NCI-H1092 treated with DMSO at 0.1 percent for 48 hours (cell line): Measurements from ENCODE around the gene PIP4K2A.
A peak's percentile ranks its signal among the peaks of the same experiment; 100 is the strongest.
"Not testable (repeated sequence)": the region's sequence is repeated elsewhere in the genome, so short reads cannot be mapped to it uniquely, and the experiment has no call there.

Experiments
- DNase-seq: peaks from one replicate; lab custom pipeline; 2025; lab: John Stamatoyannopoulos, UW

PIP4K2A gene

DNA sequence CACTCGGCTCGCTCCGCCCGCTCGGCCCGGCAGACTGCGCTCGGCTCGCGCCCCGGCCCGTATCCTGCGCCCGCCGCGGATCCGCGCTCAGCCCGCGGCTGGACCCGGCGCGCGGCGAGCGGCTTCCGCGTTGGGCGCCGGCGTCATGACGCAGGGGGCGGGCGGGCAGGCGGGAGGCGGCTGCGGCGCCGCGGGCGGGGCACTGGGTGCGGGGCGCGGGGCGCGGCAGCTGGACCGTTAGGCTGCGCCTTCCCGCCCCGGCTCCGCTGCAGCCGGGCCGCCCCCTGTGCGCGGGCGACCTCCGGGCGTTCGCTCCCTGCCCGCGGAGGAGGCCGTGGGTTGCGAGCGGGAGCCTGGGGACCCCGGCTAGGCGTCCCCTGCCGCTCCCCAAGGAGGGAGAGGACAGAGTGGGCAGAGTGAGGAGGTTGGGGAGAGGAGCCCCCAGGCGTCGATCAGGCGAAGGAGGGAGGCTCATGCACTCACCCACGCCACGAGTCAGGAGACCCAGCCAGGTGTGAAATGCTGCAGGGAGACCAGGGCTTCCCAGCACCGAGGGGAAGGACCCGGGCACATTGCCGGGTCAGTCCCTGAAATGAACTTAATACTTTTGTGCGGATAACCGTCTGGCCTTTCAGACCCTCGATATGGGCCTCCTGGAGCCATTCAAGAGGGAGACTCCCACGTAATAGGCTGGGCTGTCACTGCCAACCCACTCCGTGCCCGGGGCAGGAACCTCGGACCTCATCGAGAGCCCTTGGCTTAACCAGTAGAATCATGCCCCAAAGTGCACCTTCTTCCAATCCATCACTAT, at the start of gene PIP4K2A:
Gene PIP4K2A (minus strand): TSS at position 100 of the 811 bp plus-strand sequence. CDS start 252 bp downstream, outside the sequence.
- peak; percentile 17 for DNase-seq

DNA sequence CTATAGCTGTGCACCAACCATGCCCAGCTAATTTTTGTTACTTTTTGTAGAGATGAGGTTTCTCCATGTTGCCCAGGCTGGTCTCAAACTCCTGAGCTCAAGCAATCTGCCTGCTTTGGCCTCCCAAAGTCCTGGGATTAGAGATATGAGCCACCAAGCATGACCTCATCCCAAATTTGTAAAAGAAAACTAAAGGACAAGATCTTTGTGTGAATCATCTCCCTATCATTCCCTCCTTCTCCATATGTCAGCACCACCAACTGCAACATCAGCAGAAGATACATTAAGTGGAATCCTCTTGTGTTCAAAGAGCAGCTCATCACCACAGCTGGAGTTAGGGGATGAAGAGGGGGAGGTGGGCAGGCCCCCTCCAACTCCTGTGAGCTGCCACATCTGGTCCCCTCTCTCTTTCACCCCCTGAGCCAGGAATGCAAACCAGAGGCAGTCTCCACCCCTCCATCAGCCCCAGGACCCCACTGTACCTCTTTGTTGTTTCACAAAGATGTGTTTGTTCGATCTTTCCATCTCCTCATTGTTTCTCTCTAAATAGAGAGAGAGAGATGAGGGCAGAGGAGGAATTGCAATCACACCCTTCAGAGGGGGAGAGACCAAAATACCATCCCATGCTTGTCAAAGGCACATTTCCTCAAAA, 47.3 kb upstream of the PIP4K2A start:
- DNase-seq: no peak

DNA sequence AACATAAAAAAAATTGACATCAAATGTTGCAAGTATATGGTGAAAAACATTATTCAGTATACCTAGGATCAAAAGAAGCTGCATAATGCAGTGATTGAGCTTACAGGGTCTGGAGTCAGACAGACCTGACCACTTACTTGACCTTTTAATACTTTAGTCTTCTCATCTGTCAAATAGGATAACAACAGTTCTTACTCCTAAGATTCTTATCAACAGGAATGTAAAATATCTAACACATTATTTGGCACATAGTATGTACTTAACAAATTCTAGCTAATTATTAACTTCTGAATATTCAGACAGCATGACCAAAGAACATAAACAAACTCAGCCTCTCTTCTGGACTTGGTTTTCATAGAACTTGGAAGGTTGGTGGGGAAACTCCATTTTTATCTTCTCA, 45.6 kb upstream of the PIP4K2A start:
- no peak for DNase-seq

DNA sequence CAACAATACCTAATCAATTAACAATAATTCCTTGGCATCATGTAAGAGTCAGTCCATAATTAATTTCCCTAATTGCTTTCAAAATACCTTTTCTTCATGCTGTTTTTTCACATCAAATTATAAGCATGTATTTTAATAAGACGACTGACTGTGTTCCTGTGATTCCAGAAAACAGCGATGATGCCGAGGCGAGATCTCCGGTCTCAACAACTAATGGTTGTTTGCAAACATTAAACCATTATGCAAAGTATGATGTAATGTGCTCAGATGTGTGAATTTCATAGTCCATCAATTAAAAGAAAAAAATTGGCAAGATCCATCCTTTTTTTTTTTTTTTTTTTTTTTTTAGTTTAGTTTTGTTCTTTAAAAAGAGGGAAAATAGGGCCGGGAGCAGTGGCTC, 44.5 kb upstream of the PIP4K2A start:
- DNase-seq: no peak

DNA sequence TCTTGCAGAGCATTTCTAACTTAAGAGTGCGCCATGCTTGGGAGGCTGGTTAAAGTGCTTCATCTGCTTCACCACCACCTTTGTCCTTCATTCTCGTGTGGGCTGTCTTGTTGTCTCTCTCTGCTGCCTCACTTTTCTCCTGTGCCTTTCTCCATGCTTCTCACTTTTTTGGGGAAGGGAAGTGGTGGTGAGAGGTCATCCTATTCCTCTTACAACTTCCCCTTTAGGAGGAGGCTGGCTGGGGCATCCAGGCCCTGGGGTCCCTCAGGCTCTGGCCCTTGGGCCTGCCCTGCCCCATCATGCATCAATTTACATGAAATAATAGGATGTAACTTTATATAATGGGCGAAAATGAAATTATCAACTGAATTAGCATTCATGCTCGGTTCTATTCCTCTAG, 39.9 kb upstream of the PIP4K2A start:
- DNase-seq: no peak

DNA sequence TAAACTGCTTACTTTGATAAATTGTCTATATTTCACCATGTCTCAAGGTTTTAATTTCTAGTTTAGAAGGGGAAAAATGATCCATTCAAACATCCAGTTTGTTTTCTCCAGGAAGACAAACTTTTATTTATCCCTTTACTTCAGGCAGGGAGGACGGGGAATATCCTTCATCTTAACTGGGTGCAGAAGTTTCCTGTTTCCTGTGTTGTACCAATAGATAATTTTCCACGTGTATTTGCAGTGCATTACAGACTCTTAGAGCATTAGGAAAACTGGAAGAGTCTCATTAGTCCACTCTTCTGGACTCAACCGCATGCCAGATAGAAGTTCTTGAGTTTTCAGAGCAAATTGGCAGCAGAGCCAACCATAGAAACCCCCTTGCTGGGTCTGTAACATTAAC, 39.4 kb upstream of the PIP4K2A start:
- no peak for DNase-seq

DNA sequence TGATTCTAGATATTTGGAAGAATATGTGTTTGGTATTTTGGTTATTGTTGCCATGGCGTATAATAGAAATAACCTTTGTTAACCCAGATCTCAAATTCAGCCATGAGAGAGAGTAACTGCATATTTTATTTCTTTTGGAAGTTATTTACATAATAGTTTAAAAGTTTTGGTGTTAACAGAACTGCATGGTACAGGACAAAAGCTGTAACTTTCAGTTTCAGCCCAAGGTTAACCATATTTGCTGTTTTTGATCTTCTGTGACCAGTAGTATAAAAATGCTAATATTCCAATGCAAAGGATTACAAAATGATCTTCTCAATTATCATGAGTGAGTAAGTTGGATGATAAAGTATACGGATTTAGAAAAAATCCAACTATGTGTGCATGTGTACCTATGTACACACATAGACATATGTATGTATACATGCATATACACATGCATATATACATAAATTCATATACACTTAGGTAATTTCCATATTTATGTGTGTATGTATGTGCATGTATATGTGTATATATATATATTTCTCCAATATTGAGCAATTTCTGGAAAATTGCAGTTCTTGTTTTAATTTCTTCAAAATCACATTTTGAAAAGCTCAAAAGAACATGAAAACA, 38.0 kb upstream of the PIP4K2A start:
- DNase-seq: no peak

DNA sequence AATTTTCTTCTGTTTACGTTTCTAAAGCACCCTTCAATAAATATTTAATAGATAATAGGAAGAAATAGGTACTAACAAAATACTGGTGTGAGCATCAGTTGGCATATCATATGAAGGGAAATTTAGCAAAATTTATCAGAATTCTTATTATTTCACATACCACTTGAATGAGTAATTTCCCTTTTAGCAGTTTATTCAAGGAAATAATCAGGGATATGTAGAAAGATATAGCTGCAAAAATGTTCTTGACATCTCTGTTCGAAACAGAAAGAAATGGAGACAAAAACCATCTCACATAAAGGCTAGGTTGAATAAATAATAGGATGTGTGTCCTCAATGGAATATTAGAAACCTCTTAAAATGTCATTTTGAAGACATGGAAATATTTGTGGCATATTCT, 35.8 kb upstream of the PIP4K2A start:
- no peak for DNase-seq

DNA sequence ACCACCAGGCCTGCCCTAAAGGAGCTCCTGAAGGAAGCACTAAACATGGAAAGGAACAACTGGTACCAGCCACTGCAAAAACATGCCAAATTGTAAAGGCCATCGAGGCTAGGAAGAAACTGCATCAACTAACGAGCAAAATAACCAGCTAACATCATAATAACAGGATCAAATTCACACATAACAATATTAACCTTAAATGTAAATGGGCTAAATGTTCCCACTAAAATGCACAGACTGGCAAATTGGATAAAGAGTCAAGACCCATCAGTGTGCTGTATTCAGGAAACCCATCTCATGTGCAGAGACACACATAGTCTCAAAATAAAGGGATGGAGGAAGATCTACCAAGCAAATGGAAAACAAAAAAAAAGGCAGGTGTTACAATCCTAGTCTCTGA, 30.5 kb upstream of the PIP4K2A start:
- not testable (repeated sequence) for DNase-seq

DNA sequence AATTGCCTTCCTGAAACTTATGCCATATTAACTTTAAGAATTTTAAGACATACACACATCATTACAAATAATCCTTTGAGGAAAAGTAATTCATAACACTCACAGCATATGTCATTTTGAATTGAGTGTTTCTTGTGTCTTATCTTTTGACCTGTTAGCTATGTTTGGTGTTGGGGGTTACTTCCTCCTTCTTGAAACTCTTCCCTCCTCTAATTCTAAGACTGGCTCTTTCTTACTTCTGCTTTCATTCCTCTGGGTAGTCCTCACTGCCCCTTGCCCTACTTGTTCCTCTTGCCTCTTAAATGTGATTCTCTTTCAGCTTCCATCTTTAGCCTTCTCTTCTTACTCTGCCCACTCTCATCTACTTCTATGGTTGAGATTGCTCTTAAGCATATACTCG, 28.3 kb upstream of the PIP4K2A start:
- DNase-seq: no peak

DNA sequence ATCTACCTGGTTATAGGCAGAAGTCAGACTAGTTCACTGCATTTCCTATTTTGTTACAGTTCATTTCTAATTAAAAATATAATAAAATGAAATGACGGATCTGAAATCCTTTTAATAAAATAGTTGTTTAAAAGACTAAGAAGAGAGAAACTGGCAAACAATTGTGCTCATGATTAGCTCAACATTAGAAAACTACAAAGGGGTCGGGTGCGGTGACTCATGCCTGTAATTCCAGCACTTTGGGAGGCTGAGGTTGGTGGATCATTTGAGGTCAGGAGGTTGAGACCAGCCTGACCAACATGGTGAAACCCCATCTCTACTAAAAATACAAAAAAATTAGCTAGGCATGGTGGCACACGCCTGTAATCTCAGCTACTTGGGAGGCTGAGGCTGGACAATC, 27.3 kb upstream of the PIP4K2A start:
- not testable (repeated sequence) for DNase-seq

DNA sequence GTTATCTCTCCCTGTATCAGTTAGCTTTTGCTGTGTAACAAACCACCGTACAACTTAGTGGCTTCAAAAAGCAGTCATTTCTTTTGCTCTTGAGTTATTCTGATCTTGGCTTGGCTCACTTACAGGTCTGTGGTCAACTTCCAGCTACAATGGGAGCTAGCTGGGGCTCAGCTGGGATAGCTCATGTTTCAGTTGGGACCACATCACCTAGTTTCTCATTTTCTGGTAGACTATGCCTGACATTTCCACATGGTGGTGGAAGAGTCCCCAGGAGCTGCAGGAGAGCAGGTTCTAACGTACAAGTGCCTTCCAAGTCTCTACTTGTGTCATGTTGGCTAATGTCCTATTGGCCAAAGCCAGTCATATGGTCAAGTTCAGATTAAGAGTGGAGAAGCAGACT, 25.8 kb upstream of the PIP4K2A start:
- DNase-seq: no peak

DNA sequence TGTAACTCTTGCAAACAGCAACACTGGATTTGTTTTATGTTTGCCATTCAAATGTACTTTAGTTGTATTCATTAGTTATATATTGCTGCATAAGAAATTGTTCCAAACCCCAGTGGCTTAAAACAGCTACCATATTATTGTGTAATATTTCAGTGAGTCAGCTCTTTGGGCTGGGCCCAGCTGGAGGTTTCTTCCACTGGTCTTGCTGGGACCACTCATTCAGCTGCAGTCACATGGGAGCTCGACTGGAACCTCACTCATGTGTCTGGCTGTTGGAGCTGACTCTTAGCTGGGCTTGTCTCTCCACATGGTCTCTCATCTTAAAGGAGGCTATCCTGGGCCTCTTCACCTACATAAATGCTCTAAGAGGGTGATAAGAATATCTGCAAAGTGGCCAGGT, 23.2 kb upstream of the PIP4K2A start:
- no peak for DNase-seq

DNA sequence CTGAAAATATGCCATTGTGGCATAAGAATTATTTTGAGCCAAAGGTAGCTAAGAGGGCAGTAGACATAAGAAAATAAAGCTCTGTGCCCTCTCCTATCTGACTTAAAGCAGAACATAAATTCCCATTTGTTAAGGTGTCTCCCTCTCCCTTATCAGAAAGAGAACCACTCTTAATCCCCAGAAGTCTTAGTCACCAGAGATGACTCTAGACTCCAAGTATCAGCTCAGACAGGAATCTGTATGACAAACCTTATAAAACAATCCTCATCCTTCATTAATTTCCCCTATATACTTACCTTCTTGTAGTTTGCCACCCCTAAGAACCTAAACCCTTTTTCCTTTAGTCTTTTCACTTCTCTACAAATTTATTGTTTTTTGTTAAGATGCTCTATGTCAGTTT, 21.8 kb upstream of the PIP4K2A start:
- DNase-seq: no peak

DNA sequence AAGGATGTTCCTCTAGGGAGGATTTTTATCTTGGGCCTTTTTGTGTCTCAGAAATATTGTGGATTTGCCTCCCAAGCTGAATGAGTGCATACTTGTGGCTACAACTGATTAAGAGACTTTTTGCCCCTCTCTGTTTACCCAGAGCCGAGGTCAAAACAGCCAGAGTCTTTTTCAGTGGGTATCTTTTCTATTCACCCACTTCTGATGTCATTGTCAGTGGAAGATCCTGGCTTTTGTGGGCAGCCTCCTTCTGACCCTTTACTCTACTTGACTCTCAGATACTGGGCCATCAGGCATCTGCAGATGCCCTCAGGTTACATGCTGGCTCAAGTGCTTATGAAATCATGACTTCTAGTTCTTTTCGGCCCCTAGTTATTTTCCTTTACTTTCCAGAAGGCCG, 19.6 kb upstream of the PIP4K2A start:
- no peak for DNase-seq

DNA sequence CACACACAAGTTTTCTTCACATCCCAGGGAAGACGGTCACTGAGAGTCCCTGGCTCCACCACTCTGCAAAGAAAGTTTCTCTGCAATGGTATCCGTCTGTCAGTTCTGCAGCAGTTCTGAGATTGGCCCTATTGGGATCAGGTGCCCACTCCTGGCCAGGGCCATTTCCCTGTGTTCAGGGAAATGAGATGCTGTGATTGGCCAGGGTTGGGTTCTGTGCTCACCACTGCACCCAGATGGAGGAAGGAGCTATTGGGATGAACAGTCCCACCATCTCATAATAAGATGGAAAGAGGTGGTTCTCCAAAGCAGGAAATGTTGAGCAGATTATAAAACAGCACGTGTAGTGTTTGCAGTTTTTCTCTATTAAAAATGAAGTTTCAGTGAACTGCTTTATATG, 13.3 kb upstream of the PIP4K2A start:
- no peak for DNase-seq

DNA sequence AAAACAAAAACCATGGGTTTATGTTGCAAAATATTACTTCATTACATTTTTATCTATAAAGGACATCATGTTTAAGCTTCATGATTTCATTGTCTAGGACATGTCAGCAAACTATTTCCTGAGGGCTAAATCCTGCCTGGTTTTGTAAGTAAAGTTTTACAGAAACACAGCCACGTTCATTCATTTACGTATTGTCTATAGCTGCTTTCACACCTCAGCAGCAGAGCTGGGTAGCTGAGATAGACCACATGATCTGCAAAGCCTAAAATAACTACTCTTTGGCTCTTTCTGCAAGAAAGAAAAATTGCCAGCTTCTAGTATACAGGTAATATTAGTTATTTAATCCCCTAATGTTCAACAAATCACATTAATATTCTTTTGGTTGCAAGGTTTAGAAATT, 12.7 kb upstream of the PIP4K2A start:
- DNase-seq: no peak

DNA sequence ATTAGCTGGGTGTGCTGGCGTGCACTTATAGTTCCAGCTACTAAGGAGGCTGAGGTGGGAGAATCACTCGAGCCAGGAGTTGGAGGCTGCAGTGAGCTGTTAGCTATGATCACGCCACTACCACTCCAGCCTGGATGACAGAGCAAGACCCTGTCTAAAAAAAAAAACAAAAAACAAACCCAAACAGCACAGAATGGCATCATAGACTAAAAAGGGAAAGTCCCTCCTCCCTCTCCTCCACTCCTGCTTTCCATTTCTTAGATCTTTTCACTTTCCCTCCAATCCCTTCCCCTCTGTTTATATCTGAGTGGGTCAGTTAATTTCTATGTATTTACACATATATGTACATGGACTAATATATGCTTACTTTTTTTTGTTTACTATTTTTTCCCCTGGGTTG, 10.4 kb upstream of the PIP4K2A start:
- DNase-seq: no peak

DNA sequence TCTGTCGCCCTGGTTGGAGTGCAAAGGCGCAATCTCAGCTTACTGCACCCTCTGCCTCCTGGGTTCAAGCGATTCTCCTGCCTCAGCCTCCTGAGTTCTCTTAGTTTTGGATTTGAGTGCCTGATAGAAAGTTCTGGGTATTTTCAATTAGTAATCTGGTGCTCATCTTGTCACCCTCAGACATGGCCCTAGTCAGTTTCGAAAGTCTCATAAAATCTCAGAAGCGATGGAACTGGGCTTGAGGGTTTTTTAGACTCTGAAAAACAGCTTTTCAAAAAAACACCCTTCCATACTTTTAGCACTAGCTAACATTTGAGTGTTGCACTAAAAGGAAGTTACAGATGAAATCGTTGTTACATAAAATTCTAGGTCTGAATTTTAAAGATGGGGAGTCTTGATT, 9.4 kb upstream of the PIP4K2A start:
- DNase-seq: no peak

DNA sequence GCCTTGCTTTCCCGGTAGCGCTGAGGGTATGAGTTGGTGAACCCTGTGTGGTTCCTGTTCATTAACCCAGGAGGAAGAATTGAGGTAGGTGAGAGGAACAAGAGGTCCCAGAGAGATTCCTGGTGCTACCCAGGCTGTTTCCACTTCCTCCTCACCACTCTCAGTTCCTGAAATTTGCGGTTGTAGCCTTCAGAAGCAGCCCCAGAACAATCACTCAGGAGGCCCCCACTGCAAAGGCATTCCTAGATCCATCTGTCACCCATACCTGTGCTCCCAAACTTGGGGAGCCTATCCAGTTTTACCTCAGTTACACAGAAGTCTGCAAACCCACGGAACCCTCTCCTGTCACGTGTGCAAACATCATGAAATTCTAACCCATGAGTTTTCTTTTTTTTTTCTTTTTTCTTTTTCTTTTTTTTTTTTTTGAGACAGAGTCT, 9.0 kb upstream of the PIP4K2A start:
- DNase-seq: no peak

DNA sequence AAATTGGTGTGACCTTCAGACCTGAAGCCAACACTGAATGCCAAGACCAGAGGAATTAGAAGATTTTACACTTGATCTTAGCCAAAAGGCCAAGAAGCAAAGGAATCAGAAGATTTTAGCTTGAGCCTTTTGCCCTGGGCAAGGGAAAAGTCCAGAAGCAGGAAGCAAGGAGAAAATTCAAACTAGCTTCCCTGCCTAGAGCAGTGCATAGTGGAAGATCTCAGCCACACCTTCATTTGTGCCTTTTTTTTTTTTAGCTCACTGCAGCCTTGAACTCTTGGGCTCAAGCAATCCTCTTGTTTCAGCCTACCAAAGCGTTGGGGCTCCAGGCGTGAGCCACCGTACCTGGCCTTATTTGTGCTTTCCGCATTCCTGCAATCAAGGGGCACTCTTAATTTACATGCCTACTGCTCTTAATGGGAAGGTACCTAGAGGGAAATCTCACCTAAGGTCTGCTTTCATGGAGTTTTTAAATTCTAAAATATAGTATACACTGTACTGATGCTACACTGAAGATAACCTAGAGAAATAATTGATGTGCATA, 8.3 kb upstream of the PIP4K2A start:
- no peak for DNase-seq

DNA sequence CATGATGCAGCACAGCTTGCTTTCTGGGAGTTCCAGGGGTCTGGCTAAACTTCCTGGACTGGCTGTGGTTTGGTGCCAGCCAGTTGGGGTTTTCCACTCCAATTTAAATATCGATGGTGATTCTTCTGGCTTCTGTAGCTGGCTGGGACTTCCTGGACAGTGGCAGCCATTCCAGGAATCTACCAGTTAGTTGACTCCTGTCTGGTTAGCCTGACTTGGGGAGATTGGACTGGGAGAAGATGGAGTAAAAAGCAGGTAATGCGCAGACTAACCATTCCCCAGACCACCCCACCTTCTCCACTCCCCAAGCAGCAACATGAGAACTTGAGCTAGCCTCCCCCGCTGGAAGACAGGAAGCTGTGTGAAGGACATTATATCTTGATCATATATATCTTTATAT, 6.3 kb upstream of the PIP4K2A start:
- no peak for DNase-seq
